IMR-90 (cell line): ENCODE measurements around the gene INSL6.

ENCODE experiments used
- CTCF ChIP-seq: conservative IDR thresholded peaks from 2 replicates; pipeline ENCODE4 v1.5.1; 2012; ENCODE audit warnings: mild to moderate bottlenecking, low read depth, low read length, improper control_type of control experiment
- FOS ChIP-seq: fragments of 150-350 bp; IDR thresholded peaks from 2 replicates; pipeline ENCODE4 v1.6.1; 2016; ENCODE audit warnings: low read depth, low read length
- MAZ ChIP-seq: IDR thresholded peaks from 2 replicates; pipeline ENCODE4 v1.6.1; 2012; ENCODE audit warnings: low read depth, mild to moderate bottlenecking, low read length, improper control_type of control experiment, moderate library complexity, borderline replicate concordance
- MXI1 ChIP-seq: IDR thresholded peaks from 2 replicates; pipeline ENCODE4 v1.6.1; 2012; ENCODE audit warnings: low read depth, mild to moderate bottlenecking, low read length, moderate library complexity, borderline replicate concordance
- NFE2L2 ChIP-seq: fragments of 150-350 bp; IDR thresholded peaks from 2 replicates; pipeline ENCODE4 v1.6.1; 2016; ENCODE audit warnings: low read depth, mild to moderate bottlenecking, low read length
- POLR2A ChIP-seq: IDR thresholded peaks from 2 replicates; pipeline ENCODE4 v1.6.1; 2012; ENCODE audit warnings: mild to moderate bottlenecking, low read depth, low read length
- RAD21 ChIP-seq: IDR thresholded peaks from 2 replicates; pipeline ENCODE4 v1.6.1; 2012; ENCODE audit warnings: low read length, improper control_type of control experiment
- RCOR1 ChIP-seq: IDR thresholded peaks from 2 replicates; pipeline ENCODE4 v1.6.1; 2012; ENCODE audit warnings: mild to moderate bottlenecking, low read length, improper control_type of control experiment; ENCODE audit not compliant: insufficient replicate concordance
- RFX5 ChIP-seq: IDR thresholded peaks from 2 replicates; pipeline ENCODE4 v1.8.0; 2012; ENCODE audit warnings: low read depth, mild to moderate bottlenecking, low read length, moderate library complexity
- SMC3 ChIP-seq: fragments of 150-350 bp; IDR thresholded peaks from 2 replicates; pipeline ENCODE4 v1.6.1; 2016; ENCODE audit warnings: low read depth, mild to moderate bottlenecking, antibody characterized with exemption, low read length, moderate library complexity
- USF2 ChIP-seq: fragments of 150-350 bp; IDR thresholded peaks from 2 replicates; pipeline ENCODE4 v1.6.1; 2017; ENCODE audit warnings: mild to moderate bottlenecking, antibody characterized with exemption, low read length, low read depth
- TF ChIP-seq, protein P1 (sequence below): fragments of 150-350 bp; IDR thresholded peaks from 2 replicates; pipeline ENCODE4 v1.6.1; 2016; ENCODE audit warnings: low read depth, mild to moderate bottlenecking, low read length, moderate library complexity, borderline replicate concordance

DNA sequence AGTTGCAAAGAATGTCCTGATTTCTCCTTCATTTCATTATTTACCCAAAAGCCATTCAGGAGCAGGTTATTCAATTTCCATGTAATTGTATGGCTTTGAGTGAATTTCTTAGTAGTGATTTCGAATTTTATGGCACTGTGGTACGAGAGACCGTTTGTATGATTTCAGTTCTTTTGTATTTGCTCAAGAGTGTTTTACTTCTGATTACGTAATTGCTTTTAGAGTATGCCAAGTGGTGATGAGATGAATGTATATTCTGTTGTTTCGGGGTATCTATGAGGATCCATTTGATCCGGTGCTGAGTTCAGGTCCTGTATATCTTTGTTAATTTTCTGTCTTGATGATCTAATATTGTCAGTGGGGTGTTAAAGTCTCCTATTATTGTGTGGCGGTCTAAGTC, 41.2 kb downstream of the INSL6 start:
- TF ChIP-seq POLR2A: no peak
- no peak for TF ChIP-seq RFX5
- TF ChIP-seq SMC3: no peak
- TF ChIP-seq FOS: no peak
- no peak for TF ChIP-seq CTCF
- TF ChIP-seq USF2: no peak
- TF ChIP-seq RAD21: no peak
- TF ChIP-seq RCOR1: no peak
- TF ChIP-seq, protein P1, sequence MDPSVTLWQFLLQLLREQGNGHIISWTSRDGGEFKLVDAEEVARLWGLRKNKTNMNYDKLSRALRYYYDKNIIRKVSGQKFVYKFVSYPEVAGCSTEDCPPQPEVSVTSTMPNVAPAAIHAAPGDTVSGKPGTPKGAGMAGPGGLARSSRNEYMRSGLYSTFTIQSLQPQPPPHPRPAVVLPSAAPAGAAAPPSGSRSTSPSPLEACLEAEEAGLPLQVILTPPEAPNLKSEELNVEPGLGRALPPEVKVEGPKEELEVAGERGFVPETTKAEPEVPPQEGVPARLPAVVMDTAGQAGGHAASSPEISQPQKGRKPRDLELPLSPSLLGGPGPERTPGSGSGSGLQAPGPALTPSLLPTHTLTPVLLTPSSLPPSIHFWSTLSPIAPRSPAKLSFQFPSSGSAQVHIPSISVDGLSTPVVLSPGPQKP: no peak
- no peak for TF ChIP-seq MAZ
- TF ChIP-seq NFE2L2: no peak
- TF ChIP-seq MXI1: no peak
